GM19023 (cell line): Measurements from ENCODE around the gene ATP1B3.
A peak's percentile ranks its signal among the peaks of the same experiment; 100 is the strongest.
"Not testable (repeated sequence)": the region's sequence is repeated elsewhere in the genome, so short reads cannot be mapped to it uniquely, and the experiment has no call there.

Source experiments
- ATAC-seq: cut with Tn5 transposase; IDR thresholded peaks from one replicate; pipeline ENCODE4 v1.9.1; 2021; ENCODE audit warnings: mild to moderate bottlenecking, moderate library complexity; ENCODE audit not compliant: unreplicated experiment

Gene ATP1B3

DNA sequence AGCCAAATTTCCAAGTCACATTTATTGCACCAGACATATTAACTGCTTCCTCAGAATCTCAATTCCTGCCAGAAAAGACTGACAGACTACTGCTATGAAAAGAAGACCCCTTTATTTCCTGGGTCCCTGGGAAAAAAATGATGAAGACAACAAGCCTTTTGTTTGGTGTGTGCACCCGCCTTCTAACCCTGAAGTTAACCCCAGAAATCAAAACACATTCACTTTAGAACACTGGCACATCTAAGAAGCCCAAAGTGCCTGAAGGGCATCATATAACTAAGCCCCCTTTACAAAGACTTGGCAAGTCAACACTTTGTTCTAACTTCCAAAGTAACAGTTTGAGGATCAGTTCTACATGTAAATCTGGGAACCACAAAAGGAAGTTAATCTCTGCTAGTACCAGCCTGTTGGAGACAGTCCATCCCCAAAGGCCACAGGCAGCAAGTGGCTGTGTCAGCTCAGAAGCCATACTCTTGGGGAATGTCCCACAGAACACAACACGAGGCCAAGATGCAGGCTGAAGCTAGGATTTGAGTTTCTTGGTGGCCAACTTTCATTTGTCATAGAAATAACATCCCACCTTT, 16.3 kb upstream of the ATP1B3 start:
- ATAC-seq = no peak

DNA sequence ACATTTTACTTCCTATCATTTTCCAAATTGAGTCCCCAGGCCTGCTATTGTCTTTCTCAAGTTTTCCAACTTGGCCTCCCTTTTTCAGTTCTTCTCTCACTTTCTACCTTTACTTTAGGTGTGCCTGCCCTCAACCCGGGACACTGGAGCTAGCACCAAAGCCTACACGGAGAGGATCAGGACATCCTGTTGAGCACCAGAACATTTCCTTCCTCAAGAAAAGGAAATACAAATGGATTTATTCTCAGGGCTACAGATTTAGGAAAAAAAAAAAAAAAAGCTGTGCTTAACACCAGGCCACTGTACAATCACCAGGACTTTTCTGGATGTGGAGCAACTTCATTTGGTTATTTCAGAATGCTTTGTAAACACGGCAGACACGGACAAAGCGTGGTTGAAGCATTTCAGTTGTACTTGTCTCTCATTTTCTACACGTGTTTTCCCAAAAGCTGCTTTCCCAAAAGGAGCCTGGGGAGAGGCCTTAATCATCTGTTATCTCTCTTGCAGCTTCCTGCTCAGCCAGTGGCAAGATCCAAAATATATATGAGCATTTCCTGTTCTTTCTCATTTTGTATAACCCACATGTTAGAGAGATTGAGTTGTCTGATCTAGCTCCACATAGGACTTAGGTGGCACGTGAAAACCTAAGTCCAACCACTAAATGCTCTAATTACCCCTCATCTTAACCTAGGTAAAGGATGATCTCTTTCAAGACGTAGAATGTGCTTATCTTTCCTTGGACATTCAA, 15.5 kb upstream of the ATP1B3 start:
- ATAC-seq = no peak

- ATAC-seq = no peak
These were observed 14.1 kb upstream of the ATP1B3 start for GRCh38 chr3:141862279-141862816.

- ATAC-seq = no peak
These were observed 13.0 kb upstream of the ATP1B3 start for GRCh38 chr3:141863491-141863890.

GRCh38 chr3:141864281-141864970, 12.0 kb upstream of the ATP1B3 start:
- ATAC-seq = no peak

- no peak for ATAC-seq
These were observed 11.3 kb upstream of the ATP1B3 start for GRCh38 chr3:141865101-141865500.

GRCh38 chr3:141870091-141870687, 6.3 kb upstream of the ATP1B3 start:
- no peak for ATAC-seq

- peak; percentile 55 for ATAC-seq
These were observed 1.0 kb upstream of the ATP1B3 start for GRCh38 chr3:141875374-141875892.

DNA sequence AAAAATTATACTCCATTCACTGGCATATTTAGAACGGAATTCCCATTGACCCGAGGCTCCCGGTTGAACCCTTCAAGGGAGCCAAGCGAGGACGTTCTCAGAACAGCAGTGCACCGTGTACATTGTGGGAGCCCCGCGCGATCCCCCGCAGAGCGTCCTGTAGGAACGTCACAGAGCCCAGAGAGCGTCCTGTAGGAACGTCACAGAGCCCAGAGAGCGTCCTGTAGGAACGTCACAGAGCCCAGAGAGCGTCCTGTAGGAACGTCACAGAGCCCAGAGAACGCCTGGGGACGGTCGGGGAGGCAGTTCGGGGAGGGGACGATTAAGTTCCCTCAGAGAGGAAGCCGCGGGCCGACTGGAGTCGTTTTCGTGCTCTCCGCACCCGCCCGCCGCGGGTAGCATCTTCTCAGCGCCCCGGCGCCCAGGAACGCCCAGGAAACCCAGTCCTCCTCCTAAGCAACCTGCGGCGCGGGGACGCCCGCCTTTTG, 506 bp upstream of the ATP1B3 start:
- peak; percentile 60 for ATAC-seq

GRCh38 chr3:141876891-141877621, 613 bp downstream of the ATP1B3 start:
- peak; percentile 18 for ATAC-seq

- ATAC-seq = no peak
These were observed 1.5 kb downstream of the ATP1B3 start for GRCh38 chr3:141877911-141878310.

- ATAC-seq = no peak
These were observed 1.9 kb downstream of the ATP1B3 start for GRCh38 chr3:141878326-141878725.

- no peak for ATAC-seq
These were observed 2.4 kb downstream of the ATP1B3 start for GRCh38 chr3:141878817-141879216.

DNA sequence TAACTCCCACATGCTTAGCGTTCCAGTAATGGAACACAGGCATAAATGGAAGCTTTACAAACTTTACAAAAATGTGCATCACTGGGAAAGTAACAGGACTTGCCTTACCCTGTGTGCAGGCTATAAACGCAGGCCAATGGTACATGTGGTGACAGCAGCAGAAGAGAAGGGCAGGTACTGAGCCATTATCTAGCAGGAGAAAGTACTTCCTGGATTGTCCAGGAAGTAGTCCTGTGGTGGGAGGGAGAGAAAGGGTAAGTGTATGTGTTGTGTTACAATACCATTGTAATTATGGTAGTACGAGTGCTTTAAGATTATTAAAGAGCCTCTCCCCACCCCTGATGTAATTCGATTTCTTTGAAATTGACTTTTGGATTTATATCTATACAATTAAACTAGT, 5.3 kb downstream of the ATP1B3 start:
- no peak for ATAC-seq

GRCh38 chr3:141887051-141887450, 10.6 kb downstream of the ATP1B3 start:
- no peak for ATAC-seq

- not testable (repeated sequence) for ATAC-seq
These were observed 12.1 kb downstream of the ATP1B3 start for GRCh38 chr3:141888548-141888947.

GRCh38 chr3:141894524-141895176, 18.2 kb downstream of the ATP1B3 start:
- ATAC-seq = no peak

- no peak for ATAC-seq
These were observed 19.3 kb downstream of the ATP1B3 start for GRCh38 chr3:141895731-141896130.

DNA sequence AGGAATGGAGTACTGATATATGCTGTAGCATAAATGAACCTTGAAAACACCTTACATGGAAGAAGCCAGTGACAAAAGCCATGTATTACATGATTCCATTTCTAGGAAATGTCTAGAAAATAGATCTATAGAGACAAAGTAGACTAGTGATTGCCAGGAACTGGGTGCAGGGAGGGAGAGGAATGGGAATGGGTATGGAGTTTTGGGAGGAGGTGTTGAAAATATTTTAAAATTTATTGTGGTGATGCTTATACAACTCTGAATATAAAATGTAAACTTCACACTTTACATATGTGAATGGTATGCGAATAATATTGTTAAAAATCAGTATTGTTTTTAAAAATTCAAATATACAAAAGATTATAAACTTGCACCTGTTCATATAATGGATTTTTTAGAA, 22.5 kb downstream of the ATP1B3 start:
- no peak for ATAC-seq

DNA sequence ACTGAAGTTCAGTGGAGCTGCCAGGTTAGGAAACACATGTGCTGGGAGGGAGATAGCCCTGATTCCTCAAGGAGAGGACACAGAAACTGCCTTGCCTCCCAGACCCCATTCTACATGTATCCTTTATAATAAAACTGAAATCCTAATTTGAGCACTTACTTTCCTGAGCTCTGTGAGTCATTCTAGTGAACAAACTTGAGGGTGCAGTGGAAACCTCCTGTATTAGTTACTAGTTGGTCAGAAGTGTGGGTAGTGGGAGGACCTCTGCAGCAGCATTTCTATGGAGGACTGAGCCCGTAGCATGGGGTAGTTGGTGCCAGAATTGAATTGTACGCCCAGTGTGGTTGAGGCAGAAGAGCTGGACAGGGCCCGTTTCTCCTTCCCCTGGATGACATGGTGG, 23.9 kb downstream of the ATP1B3 start:
- ATAC-seq = no peak
